Coronary artery (tissue), 2 donors: ENCODE data around the gene COX6A1.
"Not testable (repeated sequence)": the region's sequence is repeated elsewhere in the genome, so short reads cannot be mapped to it uniquely, and the experiment has no call there.

Source experiments
- DNase-seq: peaks from one replicate; pipeline ENCODE4 v3.0.0-alpha.2; 2017; ENCODE audit warnings: low spot score
- H3K27ac ChIP-seq, 2 donors: fragments of 200-600 bp; sonication (generic); one replicate each; pipeline ENCODE4 v1.5.1; 2016 to 2019
- H3K4me3 ChIP-seq: fragments of 200-600 bp; sonication (generic); 2 replicates; pipeline ENCODE4 v1.5.1; 2016; ENCODE audit warnings: mild to moderate bottlenecking, moderate library complexity
- CTCF ChIP-seq: fragments of 200-600 bp; sonication (generic); IDR thresholded peaks from one replicate; pipeline ENCODE4 v1.5.1; 2019; ENCODE audit warnings: antibody characterized with exemption

Gene COX6A1

GRCh38 chr12:120445911-120446843 is 8.3 kb downstream of the COX6A1 start, which contains the start of the genes GATC and TRIAP1:
GATC (plus strand) TSS chr12:120446444; CDS start chr12:120446481, 37 bp downstream.
TRIAP1 (minus strand) TSS chr12:120446384; CDS start chr12:120446372, 12 bp downstream.
- peak; percentile 86 for DNase-seq
- H3K27ac ChIP-seq, result peak within 1 kb of the TSS; percentile 82 to 88
- no peak for TF ChIP-seq CTCF

GRCh38 chr12:120446844-120447178 is 8.9 kb downstream of the COX6A1 start:
- not testable (repeated sequence) for DNase-seq
- Histone ChIP-seq H3K27ac (peak overlapping the region; percentile 82 to 88), H3K4me3 (peak overlapping the region; percentile 75)

More at GRCh38 chr12:120445911-120446843, 8.3 kb downstream of the COX6A1 start, which contains the start of the genes GATC and TRIAP1:
- peak within 1 kb of the TSS; percentile 75 for H3K4me3 ChIP-seq

- TF ChIP-seq CTCF, result no peak
- Histone ChIP-seq H3K27ac (no peak overlapping the region), H3K4me3 (no peak overlapping the region)
- DNase-seq, result no peak
These were observed 10.1 kb downstream of the COX6A1 start for GRCh38 chr12:120447992-120448391.

- not testable (repeated sequence) for H3K27ac ChIP-seq, H3K4me3 ChIP-seq, DNase-seq
These were observed 14.6 kb downstream of the COX6A1 start for GRCh38 chr12:120452524-120452923.

GRCh38 chr12:120453060-120453750 is 15.3 kb downstream of the COX6A1 start:
- no peak overlapping the region for H3K27ac ChIP-seq
- no peak for DNase-seq
- TF ChIP-seq CTCF, result no peak
- no peak overlapping the region for H3K4me3 ChIP-seq

- no peak for TF ChIP-seq CTCF
- Histone ChIP-seq H3K27ac (no peak overlapping the region), H3K4me3 (no peak overlapping the region)
- no peak for DNase-seq
These were observed 16.1 kb downstream of the COX6A1 start for GRCh38 chr12:120453977-120454376.

- DNase-seq, result no peak
- no peak for TF ChIP-seq CTCF
- H3K27ac ChIP-seq, result no peak overlapping the region
- no peak overlapping the region for H3K4me3 ChIP-seq
These were observed 17.4 kb downstream of the COX6A1 start for GRCh38 chr12:120455302-120455701.
